ENCODE data around the gene EIF3A.
A peak's percentile ranks its signal among the peaks of the same experiment; 100 is the strongest.

EIF3A gene

DNA sequence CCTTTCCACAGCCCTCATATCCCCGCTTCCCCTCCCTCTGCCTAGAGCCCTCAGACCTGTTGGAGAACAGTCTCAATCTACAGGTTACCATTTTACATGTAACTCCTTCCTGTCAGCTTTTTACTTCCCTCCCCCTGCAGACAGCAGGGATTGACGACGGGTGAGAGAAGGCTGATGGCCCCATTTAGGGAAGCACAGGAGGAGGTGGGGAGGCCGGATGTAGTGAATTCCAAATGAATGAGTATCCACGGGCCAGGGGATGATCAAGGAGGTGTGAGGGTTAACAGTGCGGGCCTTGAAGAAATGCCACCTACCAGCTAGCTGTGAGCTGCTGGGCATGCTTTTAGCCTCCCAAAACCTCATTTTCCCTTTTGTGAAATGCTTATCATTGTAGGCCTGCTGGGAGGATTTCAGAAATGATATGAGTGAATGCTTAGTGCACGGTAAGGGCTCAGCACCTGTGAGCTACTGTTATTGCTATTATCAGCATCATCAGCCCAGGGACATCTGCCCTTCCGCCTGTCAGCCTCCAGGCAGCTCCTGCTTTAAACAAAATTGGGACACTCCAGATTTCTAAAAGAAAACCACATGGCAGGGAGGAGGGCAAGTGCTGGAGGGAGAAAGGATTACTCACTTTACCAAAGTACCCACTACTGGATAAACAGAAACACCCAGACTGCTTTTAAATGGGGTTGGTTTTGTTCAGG, 57.6 kb downstream of the EIF3A start:
- no peak overlapping the region for H3K4me3 ChIP-seq (ENCODE audit: low read depth, low read length)
- no peak for DNase-seq (ENCODE audit: low read depth)

DNA sequence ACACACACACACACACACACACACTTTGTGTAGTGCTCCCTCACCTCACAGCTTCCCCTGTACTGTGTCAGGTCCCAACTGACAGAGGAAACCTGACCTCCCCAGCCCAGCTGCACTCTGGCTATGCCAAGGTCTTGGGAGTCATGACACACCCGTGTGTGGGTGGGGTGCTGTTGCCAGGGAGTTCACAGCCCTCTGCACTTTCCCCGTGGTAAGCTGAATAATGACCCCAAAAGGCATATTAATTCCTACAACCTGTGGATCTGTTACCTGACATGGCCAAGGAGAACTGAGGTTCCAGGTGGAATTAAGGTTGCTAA, 60.0 kb downstream of the EIF3A start:
- DNase-seq (ENCODE audit: low read depth): no peak
- no peak overlapping the region for H3K4me3 ChIP-seq (ENCODE audit: low read depth, low read length)

DNA sequence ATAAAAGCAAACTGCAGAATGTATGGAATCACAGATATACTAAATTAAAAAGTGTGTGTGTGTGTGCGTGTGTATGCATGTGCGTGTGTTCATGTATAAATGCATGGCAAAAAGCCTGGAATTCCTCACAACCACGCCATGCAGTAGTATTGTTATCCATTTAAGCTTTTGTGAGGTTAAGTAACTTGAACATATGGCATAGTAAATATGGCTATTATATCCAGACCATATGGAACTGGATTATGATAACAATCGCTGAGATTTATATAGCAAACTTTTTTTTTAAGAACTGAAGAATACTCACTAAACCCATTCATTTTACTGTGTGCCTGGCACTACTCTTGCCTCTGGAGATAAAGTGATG, 73.4 kb downstream of the EIF3A start:
- no peak for DNase-seq (ENCODE audit: low read depth)
- H3K4me3 ChIP-seq (ENCODE audit: low read depth, low read length): no peak overlapping the region

DNA sequence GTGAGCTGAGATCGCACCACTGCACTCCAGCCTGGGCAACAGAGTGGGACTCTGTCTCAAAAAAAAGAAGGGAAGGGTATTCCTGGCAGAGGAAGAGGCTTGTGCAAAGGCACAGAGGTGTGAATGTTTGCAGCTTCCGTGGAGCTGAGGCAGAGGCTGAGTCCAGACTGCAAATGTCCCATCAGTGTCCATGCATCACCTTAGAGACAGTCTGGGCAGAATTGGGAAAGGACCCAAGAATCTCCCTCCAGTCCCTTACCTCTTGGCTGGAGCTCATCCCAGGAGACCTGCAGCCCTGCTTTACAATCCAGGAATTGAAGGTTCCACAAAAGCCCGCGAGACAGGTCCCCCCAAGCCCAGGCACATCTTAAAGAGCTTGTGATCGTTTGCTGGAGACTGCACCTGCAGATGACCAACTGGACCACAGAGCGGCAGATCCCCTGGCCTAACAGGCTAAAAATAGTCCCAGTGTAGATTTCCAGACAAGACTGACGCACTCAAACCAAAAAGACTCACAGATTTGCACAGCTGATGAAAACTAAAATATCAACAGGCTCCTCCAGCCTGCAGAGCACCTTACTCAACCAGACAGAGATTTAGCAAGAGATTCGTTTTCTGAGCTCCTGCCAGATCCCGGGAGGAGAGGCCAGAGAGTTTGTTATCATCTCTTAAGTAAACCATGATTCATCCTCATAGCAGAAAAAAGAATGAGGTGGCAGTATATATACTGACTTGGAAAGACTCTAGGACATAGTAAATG, 74.0 kb downstream of the EIF3A start:
- DNase-seq (ENCODE audit: low read depth): peak; percentile 96

DNA sequence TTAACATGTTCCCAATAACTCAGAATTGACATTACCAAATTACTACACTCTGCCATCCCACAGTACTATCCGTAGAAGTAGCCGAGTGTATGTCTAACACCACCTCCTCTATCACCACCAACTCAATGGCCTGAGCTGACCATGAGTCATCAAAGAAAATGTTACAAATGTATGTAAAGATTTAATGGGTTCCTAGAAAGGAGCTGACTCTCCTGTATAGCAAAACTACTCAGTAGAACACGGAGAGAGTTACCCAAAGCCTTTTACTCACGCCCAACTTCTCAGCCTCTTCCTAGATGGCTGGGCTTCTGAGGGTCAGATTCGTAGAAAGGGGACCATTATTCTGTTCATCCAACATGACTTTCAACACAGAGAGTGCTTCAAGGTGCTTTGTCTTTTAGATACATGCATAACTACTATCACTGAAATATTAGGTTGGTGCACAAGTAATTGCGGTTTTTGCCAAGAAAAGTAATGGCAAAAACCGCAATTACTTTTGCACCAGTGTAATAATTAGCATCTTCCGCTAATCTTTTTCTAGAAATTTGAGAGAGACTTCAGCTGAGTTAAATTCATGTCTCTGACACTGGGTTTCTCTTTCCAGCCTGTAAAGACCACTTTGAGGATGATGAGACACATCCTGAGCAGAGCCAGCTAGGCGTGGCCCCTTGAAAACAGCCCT, 75.1 kb downstream of the EIF3A start:
- DNase-seq (ENCODE audit: low read depth): no peak
- no peak overlapping the region for H3K4me3 ChIP-seq (ENCODE audit: low read depth, low read length)

More for the DNA sequence above, 74.0 kb downstream of the EIF3A start:
- no peak overlapping the region for H3K4me3 ChIP-seq (ENCODE audit: low read depth, low read length)

DNA sequence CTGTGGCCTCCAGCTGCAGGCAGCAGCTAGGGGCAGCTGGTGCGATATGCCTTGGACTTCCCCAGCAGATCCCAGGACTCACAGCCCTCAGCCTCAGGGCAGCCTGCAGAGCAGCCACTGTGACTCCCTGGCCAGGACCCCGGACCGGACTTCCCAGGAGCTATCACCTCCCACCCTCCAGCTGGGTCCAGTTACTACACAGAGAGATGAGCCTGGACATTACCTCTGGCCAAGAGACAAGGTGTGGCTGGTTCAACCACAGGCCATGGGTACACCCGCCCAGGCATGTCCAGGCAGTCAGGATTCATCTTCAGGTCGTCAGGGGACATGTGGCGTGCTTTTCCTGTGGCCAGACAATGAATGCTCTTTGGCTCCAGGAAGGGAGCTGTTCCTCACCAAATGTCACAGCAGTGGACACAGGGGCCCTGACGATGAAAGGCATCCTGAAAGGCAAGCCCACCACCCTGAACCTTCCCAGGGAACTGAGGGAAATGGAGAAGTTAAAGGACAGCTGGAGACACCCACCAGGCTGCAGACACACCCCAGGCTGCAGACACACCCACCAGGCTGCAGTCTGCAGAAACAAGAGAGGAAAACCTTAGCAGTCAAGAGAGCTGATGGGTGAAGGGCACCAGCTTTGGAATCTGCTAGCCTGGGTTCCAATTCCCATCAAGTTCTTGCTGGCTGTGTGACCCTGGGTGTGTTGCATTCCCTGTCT, 76.9 kb downstream of the EIF3A start:
- no peak for DNase-seq (ENCODE audit: low read depth)
- H3K4me3 ChIP-seq (ENCODE audit: low read depth, low read length): no peak overlapping the region

DNA sequence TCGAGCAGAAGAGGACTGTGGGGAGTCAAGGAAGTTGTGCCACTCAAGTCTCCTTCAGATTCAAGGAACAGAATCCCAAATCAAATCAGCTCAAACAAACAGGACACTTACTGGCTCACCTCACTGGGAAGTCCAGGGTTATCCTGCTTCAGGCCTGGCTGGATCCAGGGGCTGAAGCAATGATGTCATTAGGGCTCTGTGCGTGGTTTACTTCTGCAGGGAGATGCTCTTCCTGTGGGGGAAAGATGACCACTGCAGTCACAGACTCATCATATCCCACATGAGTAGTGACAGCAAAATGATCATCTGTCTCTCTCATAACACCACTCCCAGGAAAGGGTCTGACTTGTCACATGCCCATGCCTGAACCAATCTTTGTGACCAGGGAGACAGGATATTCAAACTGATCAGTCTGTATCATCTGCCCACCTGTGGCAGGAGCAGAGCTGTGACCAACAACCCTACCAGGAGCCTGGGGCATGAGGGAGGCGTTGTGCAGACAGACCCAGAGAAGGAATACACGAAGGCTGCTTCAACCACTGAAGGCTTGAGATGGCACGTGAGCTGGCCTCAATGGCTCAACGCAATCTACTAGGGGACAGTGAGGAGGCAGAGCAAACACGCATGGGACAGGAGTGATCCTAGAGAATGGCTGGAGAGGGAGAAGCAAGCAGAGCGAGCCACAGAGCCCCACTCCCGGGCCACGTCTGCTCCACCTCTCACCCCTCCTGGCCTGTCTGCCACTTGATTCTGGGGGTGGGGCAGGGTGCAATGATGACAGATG, 78.7 kb downstream of the EIF3A start:
- DNase-seq (ENCODE audit: low read depth): no peak
- no peak overlapping the region for H3K4me3 ChIP-seq (ENCODE audit: low read depth, low read length)

DNA sequence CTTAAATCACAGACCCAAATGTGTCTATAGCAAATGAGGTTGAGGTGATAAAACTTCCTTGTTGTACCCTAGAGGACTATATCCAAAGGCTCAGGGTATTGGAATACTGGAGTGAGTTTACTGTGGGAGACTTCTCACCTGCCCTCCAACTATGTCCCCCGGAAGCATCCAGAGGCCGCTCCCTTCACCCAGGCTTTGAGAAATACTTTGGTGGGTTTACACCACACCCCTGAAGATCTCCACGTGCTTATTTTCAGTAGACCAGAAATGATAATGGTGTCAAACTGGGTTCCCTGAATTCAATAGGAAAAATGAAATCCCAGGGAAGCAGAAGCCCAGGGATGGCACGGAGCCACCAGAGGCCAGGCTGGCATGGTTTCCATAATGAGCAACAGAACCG, 82.4 kb downstream of the EIF3A start:
- no peak overlapping the region for H3K4me3 ChIP-seq (ENCODE audit: low read depth, low read length)
- no peak for DNase-seq (ENCODE audit: low read depth)

DNA sequence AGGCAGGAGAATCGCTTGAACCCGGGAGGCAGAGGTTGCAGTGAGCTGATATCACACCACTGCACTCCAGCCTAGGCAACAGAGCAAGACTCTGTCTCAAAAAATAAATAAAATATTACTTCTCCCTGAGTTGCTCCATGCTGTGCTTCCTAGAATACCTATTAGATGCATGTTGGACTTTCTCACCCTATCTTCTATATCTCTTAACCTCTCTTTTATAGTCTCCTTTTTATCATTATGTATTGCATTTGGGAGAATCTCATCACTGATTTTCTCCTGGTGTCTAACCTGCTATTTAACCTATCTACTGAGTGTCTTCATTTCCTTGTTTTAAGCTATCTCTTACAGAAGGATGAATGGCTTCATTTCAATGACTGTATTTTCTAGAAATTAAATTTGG, 83.2 kb downstream of the EIF3A start:
- H3K4me3 ChIP-seq (ENCODE audit: low read depth, low read length): no peak overlapping the region
- no peak for DNase-seq (ENCODE audit: low read depth)

DNA sequence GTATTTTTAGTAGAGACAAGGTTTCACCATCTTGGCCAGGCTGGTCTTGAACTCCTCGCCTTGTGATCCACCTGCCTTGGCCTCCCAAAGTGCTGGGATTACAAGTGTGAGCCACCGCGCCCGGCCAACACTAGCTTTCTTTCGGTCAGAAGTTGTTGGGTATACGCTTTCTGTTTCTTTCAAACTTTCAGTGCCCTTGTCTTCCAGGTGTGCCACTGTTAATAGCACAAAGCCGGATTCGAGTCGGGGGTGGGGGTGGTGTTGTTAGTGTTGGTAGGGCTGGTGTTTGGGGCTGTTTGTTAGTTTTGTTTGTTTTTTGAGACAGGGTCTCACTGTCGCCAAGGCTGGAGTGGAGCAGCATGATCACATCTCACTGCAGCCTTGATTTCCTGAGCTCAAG, 84.9 kb downstream of the EIF3A start:
- H3K4me3 ChIP-seq (ENCODE audit: low read depth, low read length): no peak overlapping the region
- no peak for DNase-seq (ENCODE audit: low read depth)

DNA sequence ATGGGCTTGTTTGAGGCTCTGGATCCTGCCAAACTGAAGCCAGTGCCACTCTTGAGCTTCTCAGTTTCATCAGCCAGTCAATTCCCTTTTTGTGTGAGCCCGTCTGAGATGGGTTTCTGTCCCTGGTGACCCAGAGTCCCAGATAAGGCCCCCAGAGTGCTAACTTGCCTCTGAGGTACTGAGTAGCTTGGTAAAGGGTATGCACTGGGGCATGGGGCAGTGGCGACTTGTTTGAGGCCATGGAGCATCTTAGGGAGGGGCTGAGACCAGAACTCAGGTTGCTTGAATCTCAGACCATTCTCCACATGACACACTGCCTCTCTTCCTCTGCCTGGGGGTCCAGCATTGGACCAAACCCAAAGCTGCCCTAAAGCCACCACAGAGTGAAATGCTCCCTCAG, 86.3 kb downstream of the EIF3A start:
- DNase-seq (ENCODE audit: low read depth): no peak
- no peak overlapping the region for H3K4me3 ChIP-seq (ENCODE audit: low read depth, low read length)

DNA sequence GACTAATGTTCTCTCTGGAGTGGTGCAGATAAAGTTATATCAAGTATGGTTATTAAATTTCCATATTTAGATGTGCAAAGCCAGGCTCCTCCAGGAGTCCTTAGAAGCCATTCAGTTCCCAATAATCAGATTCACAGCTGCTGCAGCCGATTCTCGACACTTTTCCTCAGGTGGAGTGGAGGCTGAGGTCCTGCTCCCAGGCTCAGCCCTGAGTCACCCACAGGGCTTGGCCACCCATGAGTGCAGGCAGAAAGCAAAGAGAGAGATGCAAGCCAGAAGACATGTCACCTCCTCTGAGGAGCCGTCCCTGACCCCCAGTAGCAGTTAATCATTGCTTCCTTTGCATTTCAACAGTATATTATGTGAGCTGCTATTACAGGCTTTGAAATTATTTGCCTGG, 87.4 kb downstream of the EIF3A start:
- H3K4me3 ChIP-seq (ENCODE audit: low read depth, low read length): no peak overlapping the region
- DNase-seq (ENCODE audit: low read depth): no peak

DNA sequence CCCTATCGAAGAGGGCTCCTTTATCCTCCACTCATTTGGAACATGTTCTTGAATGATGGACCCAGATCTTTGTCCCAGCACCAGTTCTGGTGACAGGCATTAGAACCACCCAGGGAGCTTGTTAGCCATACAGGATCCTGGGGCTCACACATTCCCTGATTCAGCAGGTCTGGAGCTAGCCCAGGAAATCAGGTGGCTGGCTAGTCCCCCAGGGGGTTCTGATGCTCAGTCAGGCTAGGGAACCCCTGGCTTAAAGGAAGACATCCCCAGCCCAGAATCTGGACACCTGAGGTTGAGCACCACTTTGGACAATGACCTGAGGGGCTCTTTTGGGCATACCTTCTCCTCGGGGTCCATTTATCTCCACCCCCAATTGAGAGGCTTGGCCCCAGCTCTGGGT, 88.1 kb downstream of the EIF3A start:
- DNase-seq (ENCODE audit: low read depth): no peak
- no peak overlapping the region for H3K4me3 ChIP-seq (ENCODE audit: low read depth, low read length)

DNA sequence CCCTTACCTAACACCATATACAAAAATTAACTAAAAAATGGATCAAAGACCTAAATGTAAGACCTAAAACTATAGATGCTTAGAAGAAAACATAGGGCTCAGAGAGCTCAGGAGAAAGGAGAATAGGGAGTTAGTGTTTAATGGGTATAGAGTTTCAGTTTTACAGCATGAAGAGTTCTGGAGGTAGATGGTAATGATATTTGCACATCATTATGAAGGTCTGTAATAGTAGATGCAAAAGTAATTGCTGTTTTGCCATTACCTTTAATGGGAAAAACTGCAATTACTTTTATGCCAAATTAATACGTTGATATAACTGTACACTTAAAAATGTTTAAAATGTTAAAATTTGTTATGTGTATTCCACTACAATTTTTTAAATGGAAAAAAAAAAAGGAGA, 90.3 kb downstream of the EIF3A start:
- H3K4me3 ChIP-seq (ENCODE audit: low read depth, low read length): no peak overlapping the region

DNA sequence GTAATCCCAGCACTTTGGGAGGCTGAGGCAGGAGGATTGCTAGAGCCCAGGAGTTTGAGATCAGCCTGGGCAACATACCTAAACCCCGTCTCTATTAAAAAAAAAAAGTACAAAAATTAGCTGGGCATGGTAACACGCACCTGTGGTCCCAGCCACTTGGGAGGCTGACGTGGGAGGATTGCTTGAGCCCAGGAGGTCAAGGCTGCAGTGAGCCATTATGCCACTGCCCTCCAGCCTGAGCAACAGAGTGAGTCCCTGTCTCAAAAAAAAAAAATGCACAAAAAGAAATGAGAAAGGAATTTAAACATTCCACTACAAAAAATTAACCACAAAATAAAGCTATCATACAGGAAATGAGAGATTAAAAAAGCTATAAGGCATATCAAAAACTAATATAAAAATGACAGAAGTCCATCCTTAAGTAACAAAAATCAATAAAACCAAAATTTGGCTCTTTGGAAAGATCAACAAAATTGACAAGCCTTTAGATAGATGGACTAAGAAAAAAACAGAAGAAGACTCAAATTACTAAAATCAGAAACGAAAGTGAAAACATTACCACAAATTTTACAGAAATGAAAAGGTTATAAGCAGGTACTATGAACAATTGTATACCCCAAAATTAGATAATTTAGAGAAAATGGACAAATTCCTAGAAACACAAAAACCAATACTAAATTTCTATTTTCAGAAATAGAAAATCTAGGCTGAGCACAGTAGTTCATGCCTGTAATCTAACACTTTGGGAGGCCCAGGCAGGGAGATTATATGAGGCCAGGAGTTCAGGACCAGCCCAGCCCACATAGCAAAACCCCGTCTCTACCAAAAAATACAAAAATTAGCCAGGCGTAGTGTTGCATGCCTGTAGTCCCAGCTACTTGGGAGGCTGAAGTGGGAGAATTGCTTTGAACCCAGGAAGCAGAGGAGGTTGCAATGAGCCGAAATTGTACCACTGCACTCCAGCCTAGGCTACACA, 93.5 kb downstream of the EIF3A start:
- no peak for DNase-seq (ENCODE audit: low read depth)
- no peak overlapping the region for H3K4me3 ChIP-seq (ENCODE audit: low read depth, low read length)

More for the DNA sequence above, 90.3 kb downstream of the EIF3A start:
- DNase-seq (ENCODE audit: low read depth): no peak

DNA sequence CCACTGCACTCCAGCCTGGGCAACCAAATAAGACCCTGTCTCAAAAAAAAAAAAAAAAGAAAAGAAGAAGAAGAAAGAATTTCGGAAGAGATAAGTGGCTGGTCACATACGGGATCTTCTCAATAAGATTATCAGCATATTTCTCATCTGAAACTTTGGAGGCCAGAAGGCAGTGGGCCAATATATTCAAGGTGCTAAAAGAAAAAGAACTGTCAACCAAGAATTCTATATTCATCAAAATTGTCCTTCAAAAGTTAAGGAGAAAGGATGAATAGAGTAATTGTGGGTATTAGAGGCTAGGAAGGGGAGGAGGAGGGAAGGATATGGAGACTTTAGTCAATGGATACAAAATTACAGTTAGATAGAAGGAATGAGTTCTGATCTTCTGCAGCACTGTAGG, 95.0 kb downstream of the EIF3A start:
- H3K4me3 ChIP-seq (ENCODE audit: low read depth, low read length): no peak overlapping the region
- DNase-seq (ENCODE audit: low read depth): no peak

Measured in skeletal muscle cell (primary cell).